Thyroid gland (tissue), 4 donors: ENCODE results near the gene EEA1. TPM values are rescaled to one million over a fixed set of nuclear protein-coding genes. Genes with fewer than 3 reads are reported as not detected.
A peak's percentile ranks its signal among the peaks of the same experiment; 100 is the strongest.

Source experiments
- DNase-seq, 2 donors: peaks; one replicate each; pipeline ENCODE4 v3.0.0-alpha.2; 2019
- H3K27ac ChIP-seq, 3 donors: fragments of 200-600 bp; sonication (generic); 1 replicate in 2 of 3; 2 replicates in 1 of 3; pipeline ENCODE4 v1.5.1; 2016 to 2019; ENCODE audit warnings: mild to moderate bottlenecking in 1 of 3, moderate library complexity in 1 of 3
- H3K27me3 ChIP-seq: fragments of 200-600 bp; sonication (generic); one replicate; pipeline ENCODE4 v1.5.1; 2019
- H3K36me3 ChIP-seq, 2 donors: fragments of 200-600 bp; sonication (generic); one replicate each; pipeline ENCODE4 v1.5.1; 2016 to 2019
- H3K4me1 ChIP-seq, 2 donors: fragments of 200-600 bp; sonication (generic); one replicate each; pipeline ENCODE4 v1.5.1; 2017 to 2019
- H3K4me3 ChIP-seq, 3 donors: fragments of 200-600 bp; sonication (generic); replicated peaks in 1 of 3; 1 replicate in 2 of 3; 2 replicates in 1 of 3; pipeline ENCODE4 v1.5.1; 2016; ENCODE audit warnings: mild to moderate bottlenecking in 1 of 3
- H3K9me3 ChIP-seq: fragments of 200-600 bp; sonication (generic); one replicate; pipeline ENCODE4 v1.5.1; 2017
- POLR2A ChIP-seq, 2 donors: fragments of 450-650 bp; IDR thresholded peaks; one replicate each; pipeline ENCODE4 v1.6.1; 2017; ENCODE audit warnings: antibody characterized with exemption in 2 of 2, mild to moderate bottlenecking in 2 of 2, moderate library complexity in 1 of 2
- WGBS, 2 donors: methylation state at CpG; one replicate each; pipeline ENCODE4 v1.1.5; 2017; 5-methylcytosine and 5-hydroxymethylcytosine counted together
- intact Hi-C: fragments of 100-400 bp; cut with DNase I; formaldehyde crosslinking; loops from one replicate; pipeline ENCODE4 v1.15.1; 2023
- total RNA-seq, 4 donors: library from RNA; depleted of rRNA; stranded (reverse); fragments of >200 nt; gene quantifications; one replicate each; pipeline ENCODE4 v1.2.3, GENCODE V29; 2016
- TF ChIP-seq, protein P1 (sequence below), 6 experiments: fragments of 200-600 bp in 3 of 6; fragments of 450-650 bp in 3 of 6; sonication (generic) in 3 of 6; IDR thresholded peaks; one replicate each; pipeline ENCODE4 v1.5.1; 2016 to 2019; ENCODE audit warnings: antibody characterized with exemption in 6 of 6, mild to moderate bottlenecking in 2 of 6, inconsistent platforms in 1 of 6, moderate library complexity in 1 of 6

The EEA1 gene
- total RNA-seq, 4 donors from 2014 or later, result 16.0 to 21.8 (median 19.3) TPM

GRCh38 chr12:92775416-92775815 lies 153.7 kb downstream of the EEA1 start:
- Histone ChIP-seq H3K36me3 (peaks cover 0 to 9% of the 10 kb centered on the region in 2 donors), H3K27ac (no peak overlapping the region), H3K27me3 (no peaks in the 10 kb centered on the region), H3K4me3 (no peak overlapping the region), H3K4me1 (peaks cover 8 to 9% of the 10 kb centered on the region in 2 donors), H3K9me3 (no peaks in the 10 kb centered on the region)
- no peak for DNase-seq
- TF ChIP-seq POLR2A (IDR thresholded peaks at IDR 0.05), result no peak
- TF ChIP-seq, protein P1, sequence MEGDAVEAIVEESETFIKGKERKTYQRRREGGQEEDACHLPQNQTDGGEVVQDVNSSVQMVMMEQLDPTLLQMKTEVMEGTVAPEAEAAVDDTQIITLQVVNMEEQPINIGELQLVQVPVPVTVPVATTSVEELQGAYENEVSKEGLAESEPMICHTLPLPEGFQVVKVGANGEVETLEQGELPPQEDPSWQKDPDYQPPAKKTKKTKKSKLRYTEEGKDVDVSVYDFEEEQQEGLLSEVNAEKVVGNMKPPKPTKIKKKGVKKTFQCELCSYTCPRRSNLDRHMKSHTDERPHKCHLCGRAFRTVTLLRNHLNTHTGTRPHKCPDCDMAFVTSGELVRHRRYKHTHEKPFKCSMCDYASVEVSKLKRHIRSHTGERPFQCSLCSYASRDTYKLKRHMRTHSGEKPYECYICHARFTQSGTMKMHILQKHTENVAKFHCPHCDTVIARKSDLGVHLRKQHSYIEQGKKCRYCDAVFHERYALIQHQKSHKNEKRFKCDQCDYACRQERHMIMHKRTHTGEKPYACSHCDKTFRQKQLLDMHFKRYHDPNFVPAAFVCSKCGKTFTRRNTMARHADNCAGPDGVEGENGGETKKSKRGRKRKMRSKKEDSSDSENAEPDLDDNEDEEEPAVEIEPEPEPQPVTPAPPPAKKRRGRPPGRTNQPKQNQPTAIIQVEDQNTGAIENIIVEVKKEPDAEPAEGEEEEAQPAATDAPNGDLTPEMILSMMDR (IDR thresholded peaks at IDR 0.05), result no peak
- intact Hi-C loops, result no loop called here

- Histone ChIP-seq H3K9me3 (no peaks in the 10 kb centered on the region), H3K4me1 (peaks cover 17 to 25% of the 10 kb centered on the region in 2 donors), H3K4me3 (no peak overlapping the region), H3K27ac (peak overlapping the region in 1 of 3 donors; percentile 7), H3K36me3 (no peaks in the 10 kb centered on the region), H3K27me3 (no peaks in the 10 kb centered on the region)
- intact Hi-C loops, result no loop called here
- no peak for DNase-seq
- WGBS, 2 donors, result 53 to 70% methylated on average over 1 of the region's 1 CpG
- TF ChIP-seq, protein P1 (IDR thresholded peaks at IDR 0.05), result no peak
- no peak for TF ChIP-seq POLR2A (IDR thresholded peaks at IDR 0.05)
Observed at GRCh38 chr12:92771001-92771400, 158.1 kb downstream of the EEA1 start.

- Histone ChIP-seq H3K36me3 (no peaks in the 10 kb centered on the region), H3K27me3 (no peaks in the 10 kb centered on the region), H3K4me3 (no peak overlapping the region), H3K4me1 (peaks cover 17 to 25% of the 10 kb centered on the region in 2 donors), H3K27ac (peak overlapping the region; percentile 20 to 30 (median 22)), H3K9me3 (no peaks in the 10 kb centered on the region)
- WGBS, 2 donors, result 70 to 71% methylated on average over 4 of the region's 4 CpGs
- TF ChIP-seq POLR2A (IDR thresholded peaks at IDR 0.05), result no peak
- TF ChIP-seq, protein P1 (IDR thresholded peaks at IDR 0.05), result no peak
- intact Hi-C loops, result no loop called here
- DNase-seq, result peak in 1 of 2 donors; percentile 4
Observed at GRCh38 chr12:92769124-92769901, 159.8 kb downstream of the EEA1 start.

- H3K9me3 ChIP-seq, result no peaks in the 10 kb centered on the region
- TF ChIP-seq, protein P1 (IDR thresholded peaks at IDR 0.05), result no peak
- TF ChIP-seq POLR2A (IDR thresholded peaks at IDR 0.05), result no peak
- H3K4me3 ChIP-seq, result no peak overlapping the region
- intact Hi-C loops, result no loop called here
- H3K27me3 ChIP-seq, result no peaks in the 10 kb centered on the region
- H3K4me1 ChIP-seq, result peaks cover 10 to 16% of the 10 kb centered on the region in 2 donors
- WGBS, 2 donors, result 79 to 85% methylated on average over 1 of the region's 1 CpG
- no peak overlapping the region for H3K27ac ChIP-seq
- DNase-seq, result no peak
- H3K36me3 ChIP-seq, result no peaks in the 10 kb centered on the region
Observed at GRCh38 chr12:92765871-92766270, 163.2 kb downstream of the EEA1 start.

DNA sequence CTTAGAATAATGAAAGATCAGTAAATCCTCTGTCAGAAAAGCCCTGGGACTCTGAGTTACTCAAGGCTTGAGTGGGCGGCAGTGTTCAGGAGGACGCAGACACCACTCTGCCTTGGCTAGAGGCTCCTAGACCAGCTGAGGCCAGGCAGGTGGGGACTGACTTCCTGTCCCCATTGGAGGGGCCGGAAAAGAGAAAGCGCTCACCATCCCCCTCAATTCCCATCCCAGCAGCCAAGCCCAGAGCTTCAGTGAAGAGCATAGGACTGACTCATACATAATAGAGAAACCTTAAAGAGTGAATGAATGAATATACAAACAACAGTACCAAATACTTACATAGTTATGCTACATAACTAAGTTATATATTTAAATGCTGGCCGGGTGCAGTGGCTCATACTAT lies 164.3 kb downstream of the EEA1 start:
- 87 to 94% methylated on average over 5 of the region's 5 CpGs for WGBS, 2 donors
- no peak overlapping the region for H3K27ac ChIP-seq
- no peak for DNase-seq
- H3K36me3 ChIP-seq, result no peaks in the 10 kb centered on the region
- no peaks in the 10 kb centered on the region for H3K9me3 ChIP-seq
- no peak overlapping the region for H3K4me3 ChIP-seq
- H3K4me1 ChIP-seq, result peaks cover 7 to 13% of the 10 kb centered on the region in 2 donors
- no peak for TF ChIP-seq POLR2A (IDR thresholded peaks at IDR 0.05)
- TF ChIP-seq, protein P1 (IDR thresholded peaks at IDR 0.05), result no peak
- intact Hi-C loops, result no loop called here
- no peaks in the 10 kb centered on the region for H3K27me3 ChIP-seq
